Measurements from ENCODE around the gene RNF220. TPM values are rescaled to one million over a fixed set of nuclear protein-coding genes. Genes with fewer than 3 reads are reported as not detected.
"Not testable (repeated sequence)": the region's sequence is repeated elsewhere in the genome, so short reads cannot be mapped to it uniquely, and the experiment has no call there.

The RNF220 gene
- total RNA-seq, 1 donor from 2014 or later, result 72.5 TPM

- Histone ChIP-seq H3K27me3 (ENCODE audit: low read depth) (no peaks in the 10 kb centered on the region), H3K27ac (no peak overlapping the region), H3K4me3 (no peak overlapping the region), H3K36me3 (no peaks in the 10 kb centered on the region), H3K4me1 (no peaks in the 10 kb centered on the region), H3K9me3 (no peaks in the 10 kb centered on the region)
- no peak for DNase-seq
- intact Hi-C loops (cut with DNase I), result no loop called here
- ATAC-seq, result no peak
- TF ChIP-seq CTCF (IDR thresholded peaks at IDR 0.05), result no peak
Observed at GRCh38 chr1:44663417-44663816, 258.4 kb downstream of the RNF220 start.

- Histone ChIP-seq H3K27ac (no peak overlapping the region), H3K36me3 (no peaks in the 10 kb centered on the region), H3K4me3 (no peak overlapping the region), H3K4me1 (no peaks in the 10 kb centered on the region), H3K9me3 (no peaks in the 10 kb centered on the region), H3K27me3 (ENCODE audit: low read depth) (no peaks in the 10 kb centered on the region)
- intact Hi-C loops (cut with DNase I), result no loop called here
- ATAC-seq, result no peak
- no peak for TF ChIP-seq CTCF (IDR thresholded peaks at IDR 0.05)
- DNase-seq, result no peak
Observed at GRCh38 chr1:44664730-44665370, 259.8 kb downstream of the RNF220 start.

- DNase-seq; H3K27ac ChIP-seq; H3K9me3 ChIP-seq; H3K27me3 ChIP-seq (ENCODE audit: low read depth); H3K4me1 ChIP-seq; ATAC-seq; H3K4me3 ChIP-seq; intact Hi-C loops (cut with DNase I); H3K36me3 ChIP-seq: not testable (repeated sequence)
Observed at GRCh38 chr1:44666719-44667118, 261.7 kb downstream of the RNF220 start.

- H3K4me3 ChIP-seq, result no peak overlapping the region
- no peak for DNase-seq
- no peaks in the 10 kb centered on the region for H3K36me3 ChIP-seq
- peaks cover 33% of the 10 kb centered on the region for H3K4me1 ChIP-seq
- peak overlapping the region; percentile 95 for H3K27ac ChIP-seq
- intact Hi-C loops (cut with DNase I), result no loop called here
- no peak for TF ChIP-seq CTCF (IDR thresholded peaks at IDR 0.05)
- H3K9me3 ChIP-seq, result no peaks in the 10 kb centered on the region
- H3K27me3 ChIP-seq (ENCODE audit: low read depth), result no peaks in the 10 kb centered on the region
- no peak for ATAC-seq
Observed at GRCh38 chr1:44670751-44671640, 265.9 kb downstream of the RNF220 start.

GRCh38 chr1:44672254-44672955, 267.4 kb downstream of the RNF220 start:
- Histone ChIP-seq H3K36me3 (no peaks in the 10 kb centered on the region), H3K9me3 (no peaks in the 10 kb centered on the region), H3K27me3 (ENCODE audit: low read depth) (no peaks in the 10 kb centered on the region), H3K4me3 (peak overlapping the region; percentile 67), H3K27ac (peak overlapping the region; percentile 95), H3K4me1 (peaks cover 47% of the 10 kb centered on the region)
- intact Hi-C loops (cut with DNase I), result no loop called here
- ATAC-seq, result peak; percentile 4 to 5
- DNase-seq, result peak; percentile 66
- TF ChIP-seq CTCF (IDR thresholded peaks at IDR 0.05), result no peak

Data from lower lobe of right lung (tissue), 2 donors.